BE2C (cell line): ENCODE results near the gene MYO5B.

Experiments
- DNase-seq: peaks from one replicate; pipeline ENCODE4 v3.0.0-alpha.2; 2020
- H3K27me3 ChIP-seq: fragments of 250-450 bp; sonication (Bioruptor Pico); 2 replicates; pipeline ENCODE4 v1.5.1; 2020; ENCODE audit warnings: mild to moderate bottlenecking
- H3K36me3 ChIP-seq: fragments of 250-450 bp; sonication (Bioruptor Pico); 2 replicates; pipeline ENCODE4 v1.5.1; 2020; ENCODE audit warnings: mild to moderate bottlenecking
- H3K4me1 ChIP-seq: fragments of 250-450 bp; sonication (Bioruptor Pico); 2 replicates; pipeline ENCODE4 v1.5.1; 2020
- H3K4me3 ChIP-seq: 2 replicates; pipeline ENCODE4 v1.5.1; 2011; ENCODE audit warnings: low read depth, low read length
- H3K9me3 ChIP-seq: fragments of 250-450 bp; sonication (Bioruptor Pico); 2 replicates; pipeline ENCODE4 v1.5.1; 2020
- TF ChIP-seq, protein P1 (sequence below): IDR thresholded peaks from 2 replicates; pipeline ENCODE4 v1.5.1; 2012; ENCODE audit warnings: mild to moderate bottlenecking, low read depth, low read length

The MYO5B gene

DNA sequence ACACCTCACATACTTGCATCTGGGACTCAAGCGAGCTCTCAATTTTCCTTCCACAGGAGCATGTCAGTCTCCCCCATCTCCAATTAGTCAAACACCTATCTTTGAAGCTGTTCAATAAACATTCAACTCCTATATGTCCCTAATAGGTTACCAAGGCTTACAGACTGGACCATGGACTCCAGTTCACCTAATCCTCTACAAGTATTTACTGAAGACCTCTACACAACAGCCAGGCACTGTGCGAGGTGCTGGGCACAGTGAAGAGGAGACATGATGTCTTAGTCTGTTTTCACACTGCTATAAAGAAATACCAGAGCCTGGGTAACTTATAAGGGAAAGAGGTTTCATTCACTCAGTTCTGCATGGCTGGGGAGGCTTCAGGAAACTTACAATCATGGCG, 129.9 kb downstream of the MYO5B start:
- Histone ChIP-seq H3K27me3 (no peaks in the 10 kb centered on the region), H3K9me3 (no peaks in the 10 kb centered on the region), H3K4me3 (no peak overlapping the region), H3K36me3 (no peaks in the 10 kb centered on the region), H3K4me1 (no peaks in the 10 kb centered on the region)
- no peak for DNase-seq
- TF ChIP-seq, protein P1, sequence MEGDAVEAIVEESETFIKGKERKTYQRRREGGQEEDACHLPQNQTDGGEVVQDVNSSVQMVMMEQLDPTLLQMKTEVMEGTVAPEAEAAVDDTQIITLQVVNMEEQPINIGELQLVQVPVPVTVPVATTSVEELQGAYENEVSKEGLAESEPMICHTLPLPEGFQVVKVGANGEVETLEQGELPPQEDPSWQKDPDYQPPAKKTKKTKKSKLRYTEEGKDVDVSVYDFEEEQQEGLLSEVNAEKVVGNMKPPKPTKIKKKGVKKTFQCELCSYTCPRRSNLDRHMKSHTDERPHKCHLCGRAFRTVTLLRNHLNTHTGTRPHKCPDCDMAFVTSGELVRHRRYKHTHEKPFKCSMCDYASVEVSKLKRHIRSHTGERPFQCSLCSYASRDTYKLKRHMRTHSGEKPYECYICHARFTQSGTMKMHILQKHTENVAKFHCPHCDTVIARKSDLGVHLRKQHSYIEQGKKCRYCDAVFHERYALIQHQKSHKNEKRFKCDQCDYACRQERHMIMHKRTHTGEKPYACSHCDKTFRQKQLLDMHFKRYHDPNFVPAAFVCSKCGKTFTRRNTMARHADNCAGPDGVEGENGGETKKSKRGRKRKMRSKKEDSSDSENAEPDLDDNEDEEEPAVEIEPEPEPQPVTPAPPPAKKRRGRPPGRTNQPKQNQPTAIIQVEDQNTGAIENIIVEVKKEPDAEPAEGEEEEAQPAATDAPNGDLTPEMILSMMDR, result no peak

- no peaks in the 10 kb centered on the region for H3K27me3 ChIP-seq
- no peak for DNase-seq
- H3K4me3 ChIP-seq, result no peak overlapping the region
- no peaks in the 10 kb centered on the region for H3K4me1 ChIP-seq
- no peaks in the 10 kb centered on the region for H3K36me3 ChIP-seq
- H3K9me3 ChIP-seq, result no peaks in the 10 kb centered on the region
- TF ChIP-seq, protein P1, result no peak
Measured at GRCh38 chr18:50061876-50062517, 132.9 kb downstream of the MYO5B start.

- TF ChIP-seq, protein P1, result no peak
- no peaks in the 10 kb centered on the region for H3K4me1 ChIP-seq
- no peak overlapping the region for H3K4me3 ChIP-seq
- no peaks in the 10 kb centered on the region for H3K27me3 ChIP-seq
- H3K36me3 ChIP-seq, result no peaks in the 10 kb centered on the region
- H3K9me3 ChIP-seq, result no peaks in the 10 kb centered on the region
- DNase-seq, result no peak
Measured at GRCh38 chr18:50060822-50061221, 134.1 kb downstream of the MYO5B start.

DNA sequence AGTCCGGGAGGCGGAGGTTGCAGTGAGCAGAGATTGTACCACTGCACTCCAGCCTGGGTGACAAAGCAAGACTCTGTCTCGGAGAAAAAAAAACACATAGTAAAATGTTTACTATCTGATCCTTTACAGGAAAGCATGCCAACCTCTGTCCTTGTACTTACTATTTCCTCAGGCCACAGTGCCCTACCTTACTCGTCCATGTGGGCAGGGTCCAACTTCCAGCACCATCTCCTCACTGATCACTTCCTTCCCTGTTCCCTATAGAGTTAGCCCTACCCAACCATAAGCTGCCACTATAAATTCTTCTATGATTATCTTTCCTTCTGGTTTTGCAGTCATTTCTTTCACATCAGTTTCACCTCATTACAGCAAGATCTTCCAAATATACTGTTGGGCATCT, 136.2 kb downstream of the MYO5B start:
- H3K4me1 ChIP-seq, result no peaks in the 10 kb centered on the region
- TF ChIP-seq, protein P1, result no peak
- no peak for DNase-seq
- H3K9me3 ChIP-seq, result no peaks in the 10 kb centered on the region
- no peaks in the 10 kb centered on the region for H3K36me3 ChIP-seq
- H3K27me3 ChIP-seq, result no peaks in the 10 kb centered on the region
- H3K4me3 ChIP-seq, result no peak overlapping the region

- TF ChIP-seq, protein P1, result no peak
- H3K36me3 ChIP-seq, result no peaks in the 10 kb centered on the region
- no peak overlapping the region for H3K4me3 ChIP-seq
- H3K27me3 ChIP-seq, result no peaks in the 10 kb centered on the region
- no peaks in the 10 kb centered on the region for H3K9me3 ChIP-seq
- H3K4me1 ChIP-seq, result no peaks in the 10 kb centered on the region
- no peak for DNase-seq
Measured at GRCh38 chr18:50057009-50057408, 137.9 kb downstream of the MYO5B start.

DNA sequence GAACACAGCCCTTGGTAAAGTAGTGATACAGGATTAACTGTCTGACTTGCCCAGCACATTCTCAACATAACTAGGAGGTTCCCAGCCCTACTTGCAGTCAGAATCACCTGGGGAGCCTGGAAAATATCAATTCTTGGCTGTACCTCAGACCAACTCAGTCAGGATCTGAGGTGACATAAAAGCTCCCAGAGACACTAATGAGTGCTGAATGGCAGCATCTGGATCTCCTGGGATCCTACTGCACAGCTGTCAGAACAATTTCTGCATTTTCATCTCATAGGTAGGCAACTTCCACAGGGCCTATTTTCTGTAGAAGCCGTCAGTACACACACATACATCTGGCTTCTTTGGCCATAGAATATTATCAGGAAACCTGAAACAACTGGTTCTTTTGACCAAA, 138.8 kb downstream of the MYO5B start:
- H3K9me3 ChIP-seq, result no peaks in the 10 kb centered on the region
- H3K27me3 ChIP-seq, result no peaks in the 10 kb centered on the region
- no peaks in the 10 kb centered on the region for H3K36me3 ChIP-seq
- TF ChIP-seq, protein P1, result no peak
- no peak overlapping the region for H3K4me3 ChIP-seq
- H3K4me1 ChIP-seq, result no peaks in the 10 kb centered on the region
- no peak for DNase-seq
